ENCODE results near the gene GPATCH1. TPM values are rescaled to one million over a fixed set of nuclear protein-coding genes. Genes with fewer than 3 reads are reported as not detected.

Gene GPATCH1
- total and polyA plus RNA-seq, 10 of the 15 experiments (the other 5 are each of a cell fraction or from before 2014, with no cell fraction given), result 4.5 to 9.6 (median 7.2) TPM

DNA sequence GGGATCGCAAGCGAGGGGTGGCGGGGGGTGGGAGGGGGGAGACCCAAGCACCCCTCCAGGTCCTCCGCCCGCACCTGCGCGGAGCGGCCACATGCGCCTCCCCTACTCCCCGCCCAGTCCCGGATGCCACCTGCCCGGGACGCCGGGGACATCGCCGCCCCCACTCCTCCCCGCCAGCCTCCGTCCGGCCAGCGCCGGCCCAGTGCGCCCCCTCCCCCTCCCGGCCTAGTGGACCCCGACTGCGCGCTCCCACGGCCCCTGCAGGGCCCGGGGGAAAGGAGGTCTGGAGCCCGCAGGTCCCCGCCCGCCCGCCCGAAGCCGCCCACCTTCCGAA, 16.6 kb upstream of the GPATCH1 start:
- Histone ChIP-seq H3K9ac (ENCODE audit: control insufficient read depth, insufficient read depth, low read length) (no peak overlapping the region), H3K9me3 (replicated peaks; ENCODE audit: control insufficient read depth, insufficient read depth, low read length) (no peaks in the 10 kb centered on the region), H3K79me2 (ENCODE audit: control insufficient read depth, insufficient read depth, low read length) (no peaks in the 10 kb centered on the region; the same call in 1 of the 2 replicates), H2AFZ (ENCODE audit: control insufficient read depth, low read depth, low read length) (no peak overlapping the region; the same call in 1 of the 2 replicates), H3K4me3 (peak overlapping the region; percentile 74), H3K4me2 (ENCODE audit: control insufficient read depth, insufficient read depth) (peak overlapping the region; percentile 93), H3K27me3 (replicated peaks in 1 of 2; ENCODE audit: control insufficient read depth in 2 of 2, insufficient read depth in 2 of 2, low read length in 1 of 2) (no peaks in the 10 kb centered on the region; a peak in 1 of 4 replicates), H4K20me1 (ENCODE audit: control insufficient read depth, insufficient read depth) (no peaks in the 10 kb centered on the region), H3K4me1 (ENCODE audit: control insufficient read depth, insufficient read depth, low read length) (peaks cover 7% of the 10 kb centered on the region; the same call in 1 of the 2 replicates), H3K27ac (ENCODE audit: control insufficient read depth, insufficient read depth) (no peak overlapping the region), H3K36me3 (ENCODE audit: control insufficient read depth in 2 of 2, insufficient read depth in 2 of 2, low read length in 1 of 2) (no peaks in the 10 kb centered on the region)
- 0% methylated on average over 7 of the region's 35 CpGs for WGBS (ENCODE audit: insufficient coverage, insufficient replicate concordance, low lambda C conversion rate, missing lambda C conversion rate)
- intact Hi-C loops (cut with micrococcal nuclease; ENCODE audit: unreplicated experiment), result no loop called here
- CTCF ChIA-PET, result no interaction called here
- ATAC-seq, result peak; percentile 82
- BruUV-seq (replicated peaks), result no TSS peak
- in situ Hi-C loops (cut with MboI), result no loop called here
- FAIRE-seq, result no peak
- SMC1A ChIA-PET (ENCODE audit: uncharacterized antibody, unreplicated experiment), result no interaction called here
- POLR2A ChIA-PET, result no interaction called here
- DNase-seq (ENCODE audit: low read depth, low spot score), result no peak
- TF ChIP-seq IRF4 (IDR thresholded peaks at IDR 0.05; ENCODE audit: low read depth, low read length), result no peak
- RAD21 ChIA-PET (ENCODE audit: unreplicated experiment), result no interaction called here

DNA sequence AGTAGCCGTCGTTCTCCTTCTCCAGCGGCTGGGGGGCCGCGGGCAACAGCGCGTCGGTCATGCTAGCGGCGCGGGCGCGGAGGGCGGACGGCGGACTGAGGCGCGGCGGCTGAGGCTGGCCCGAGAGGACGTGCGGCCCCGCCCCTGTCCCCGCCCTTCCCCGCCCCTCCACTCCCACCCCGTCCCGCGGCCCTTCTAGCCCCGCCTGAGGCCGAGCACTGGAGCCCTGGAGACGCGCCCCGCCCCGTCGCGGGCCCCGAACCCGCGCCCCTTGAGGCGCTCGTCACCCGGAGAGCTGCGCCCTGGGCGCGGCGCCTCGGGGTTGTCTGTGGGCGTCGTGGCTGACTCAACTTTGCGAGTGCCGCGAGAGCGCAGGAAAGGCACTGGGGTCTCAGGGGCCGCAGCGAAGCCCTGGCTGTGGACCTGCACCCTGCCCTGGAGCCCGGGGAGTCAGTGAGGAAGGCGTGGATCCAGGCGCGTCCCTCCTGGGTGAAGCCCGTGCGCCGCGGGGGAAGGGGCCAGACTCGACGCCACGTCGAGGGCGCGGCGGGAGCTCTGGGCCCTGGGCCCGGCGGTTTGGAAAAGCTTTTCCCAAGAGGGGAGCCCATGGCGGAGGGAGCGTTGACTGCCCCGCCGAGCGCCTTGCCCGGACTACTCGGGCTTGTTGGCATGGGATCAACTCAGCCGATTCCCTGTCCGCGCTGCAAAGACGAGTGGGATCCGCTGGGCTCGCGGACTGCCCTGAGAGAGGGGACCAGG, 16.0 kb upstream of the GPATCH1 start, which contains the start of gene RHPN2:
TSS of gene RHPN2 (minus strand) at position 97 of the 759 bp plus-strand sequence. CDS start at position 61, 36 bp downstream.
- no peaks in the 10 kb centered on the region; the same call in 1 of the 2 replicates for H3K79me2 ChIP-seq (ENCODE audit: control insufficient read depth, insufficient read depth, low read length)
- BruUV-seq (replicated peaks), result no TSS peak
- ChIA-PET SMC1A (ENCODE audit: uncharacterized antibody, unreplicated experiment) (no interaction called here), RAD21 (ENCODE audit: unreplicated experiment) (no interaction called here), CTCF (no interaction called here), POLR2A (no interaction called here)
- FAIRE-seq (no peak), DNase-seq (ENCODE audit: low read depth, low spot score) (no peak), ATAC-seq (peak; percentile 95)
- H3K4me2 ChIP-seq (ENCODE audit: control insufficient read depth, insufficient read depth), result peak within 1 kb of the TSS; percentile 93
- peak within 1 kb of the TSS; percentile 74 for H3K4me3 ChIP-seq
- no peaks in the 10 kb centered on the region; a peak in 1 of 4 replicates for H3K27me3 ChIP-seq (replicated peaks in 1 of 2; ENCODE audit: control insufficient read depth in 2 of 2, insufficient read depth in 2 of 2, low read length in 1 of 2)
- in situ Hi-C loops (cut with MboI), result no loop called here
- H3K4me1 ChIP-seq (ENCODE audit: control insufficient read depth, insufficient read depth, low read length), result peaks cover 7% of the 10 kb centered on the region; the same call in 1 of the 2 replicates
- no peaks in the 10 kb centered on the region for H3K9me3 ChIP-seq (replicated peaks; ENCODE audit: control insufficient read depth, insufficient read depth, low read length)
- WGBS (ENCODE audit: insufficient coverage, insufficient replicate concordance, low lambda C conversion rate, missing lambda C conversion rate), result 38% methylated on average over 49 of the region's 86 CpGs
- no peaks in the 10 kb centered on the region for H4K20me1 ChIP-seq (ENCODE audit: control insufficient read depth, insufficient read depth)
- intact Hi-C loops (cut with micrococcal nuclease; ENCODE audit: unreplicated experiment), result no loop called here
- peak within 1 kb of the TSS; percentile 51 for H2AFZ ChIP-seq (ENCODE audit: control insufficient read depth, low read depth, low read length)
- H3K9ac ChIP-seq (ENCODE audit: control insufficient read depth, insufficient read depth, low read length), result peak within 1 kb of the TSS; percentile 48; the same call in 1 of the 2 replicates
- H3K27ac ChIP-seq (ENCODE audit: control insufficient read depth, insufficient read depth), result no peak within 1 kb of the TSS
- H3K36me3 ChIP-seq (ENCODE audit: control insufficient read depth in 2 of 2, insufficient read depth in 2 of 2, low read length in 1 of 2), result no peaks in the 10 kb centered on the region
- peak; percentile 19; the same call in 1 of the 2 replicates for TF ChIP-seq TAF1 (IDR thresholded peaks at IDR 0.05; ENCODE audit: borderline replicate concordance, low read depth, low read length)
- peak; percentile 78 for TF ChIP-seq POLR2A (IDR thresholded peaks at IDR 0.05; ENCODE audit: low read depth, low read length)
- TF ChIP-seq IKZF1 (conservative IDR thresholded peaks at IDR 0.05), result peak; percentile 46; the same call in 1 of the 2 replicates
- TF ChIP-seq SUPT20H (IDR thresholded peaks at IDR 0.05; ENCODE audit: borderline replicate concordance, control insufficient read depth, low read depth, low read length), result no peak
- no peak for TF ChIP-seq IKZF2 (IDR thresholded peaks at IDR 0.05)
- no peak for TF ChIP-seq NR2C1 (IDR thresholded peaks at IDR 0.05)
- no peak for TF ChIP-seq ZZZ3 (IDR thresholded peaks at IDR 0.05; ENCODE audit: control insufficient read depth, insufficient read length, low read depth)
- no peak for TF ChIP-seq SRF (IDR thresholded peaks at IDR 0.05; ENCODE audit: low read depth in 2 of 2, low read length in 2 of 2)
- TF ChIP-seq CUX1 (IDR thresholded peaks at IDR 0.05; ENCODE audit: insufficient replicate concordance, low read depth, low read length), result no peak
- no peak for TF ChIP-seq ZSCAN29 (IDR thresholded peaks at IDR 0.05)
